ENCODE data around the gene SPRED3. TPM values are rescaled to one million over a fixed set of nuclear protein-coding genes. Genes with fewer than 3 reads are reported as not detected.

Gene SPRED3
- total and polyA plus RNA-seq, 9 of the 15 experiments (the other 6 are each of a cell fraction or from before 2014, with no cell fraction given) = 0.05 to 1.3 (median 0.36) TPM

DNA sequence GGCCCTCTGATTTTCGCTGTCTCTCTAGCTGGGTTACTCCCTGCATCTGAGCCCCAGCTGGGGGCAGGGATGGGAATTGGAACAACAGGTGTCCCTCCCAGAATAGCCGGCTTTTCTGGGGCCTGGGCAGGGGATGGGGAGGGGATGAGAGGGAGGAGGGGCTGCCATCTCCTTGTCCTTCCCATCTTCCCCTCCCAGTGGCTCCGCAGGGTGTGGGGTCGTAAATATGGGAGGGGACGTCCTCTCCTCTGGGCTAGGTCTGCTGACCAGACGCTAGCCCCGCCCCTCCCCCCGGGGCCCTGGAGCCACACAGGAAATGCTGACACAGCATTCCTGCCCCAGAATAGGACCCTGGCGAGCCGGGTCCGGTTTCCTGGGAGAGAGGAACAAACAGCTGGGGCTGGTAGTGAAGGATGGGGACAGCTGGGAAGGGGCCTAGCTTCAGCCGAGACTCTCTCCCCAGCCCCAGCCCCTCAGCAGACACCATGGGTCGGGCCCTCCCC, 46.1 kb downstream of the SPRED3 start (continued):
- TF ChIP-seq, protein P1, sequence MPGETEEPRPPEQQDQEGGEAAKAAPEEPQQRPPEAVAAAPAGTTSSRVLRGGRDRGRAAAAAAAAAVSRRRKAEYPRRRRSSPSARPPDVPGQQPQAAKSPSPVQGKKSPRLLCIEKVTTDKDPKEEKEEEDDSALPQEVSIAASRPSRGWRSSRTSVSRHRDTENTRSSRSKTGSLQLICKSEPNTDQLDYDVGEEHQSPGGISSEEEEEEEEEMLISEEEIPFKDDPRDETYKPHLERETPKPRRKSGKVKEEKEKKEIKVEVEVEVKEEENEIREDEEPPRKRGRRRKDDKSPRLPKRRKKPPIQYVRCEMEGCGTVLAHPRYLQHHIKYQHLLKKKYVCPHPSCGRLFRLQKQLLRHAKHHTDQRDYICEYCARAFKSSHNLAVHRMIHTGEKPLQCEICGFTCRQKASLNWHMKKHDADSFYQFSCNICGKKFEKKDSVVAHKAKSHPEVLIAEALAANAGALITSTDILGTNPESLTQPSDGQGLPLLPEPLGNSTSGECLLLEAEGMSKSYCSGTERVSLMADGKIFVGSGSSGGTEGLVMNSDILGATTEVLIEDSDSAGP (CRISPR knock-in tag; IDR thresholded peaks at IDR 0.05) = no peak
- TF ChIP-seq ZNF75A (CRISPR knock-in tag; IDR thresholded peaks at IDR 0.05) = no peak
- TF ChIP-seq ZNF699 (CRISPR knock-in tag; IDR thresholded peaks at IDR 0.05; ENCODE audit: insufficient replicate concordance) = no peak
- TF ChIP-seq NFE2L1 (tag; IDR thresholded peaks at IDR 0.05; ENCODE audit: borderline replicate concordance, low read depth) = no peak
- TF ChIP-seq SMARCA4 (IDR thresholded peaks at IDR 0.05) = 0 out of 2 replicates have a peak, but pooled peaks have one; percentile 25
- TF ChIP-seq, protein P2, sequence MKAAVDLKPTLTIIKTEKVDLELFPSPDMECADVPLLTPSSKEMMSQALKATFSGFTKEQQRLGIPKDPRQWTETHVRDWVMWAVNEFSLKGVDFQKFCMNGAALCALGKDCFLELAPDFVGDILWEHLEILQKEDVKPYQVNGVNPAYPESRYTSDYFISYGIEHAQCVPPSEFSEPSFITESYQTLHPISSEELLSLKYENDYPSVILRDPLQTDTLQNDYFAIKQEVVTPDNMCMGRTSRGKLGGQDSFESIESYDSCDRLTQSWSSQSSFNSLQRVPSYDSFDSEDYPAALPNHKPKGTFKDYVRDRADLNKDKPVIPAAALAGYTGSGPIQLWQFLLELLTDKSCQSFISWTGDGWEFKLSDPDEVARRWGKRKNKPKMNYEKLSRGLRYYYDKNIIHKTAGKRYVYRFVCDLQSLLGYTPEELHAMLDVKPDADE (conservative IDR thresholded peaks at IDR 0.05; ENCODE audit: control insufficient read depth, low read depth, low read length) = peak; percentile 42; the same call in 1 of the 2 replicates
- no peak for TF ChIP-seq RBM25 (IDR thresholded peaks at IDR 0.05; ENCODE audit: low read depth, low read length, severe bottlenecking)
- TF ChIP-seq ZNF77 (CRISPR knock-in tag; IDR thresholded peaks at IDR 0.05) = no peak
- TF ChIP-seq, protein P3, sequence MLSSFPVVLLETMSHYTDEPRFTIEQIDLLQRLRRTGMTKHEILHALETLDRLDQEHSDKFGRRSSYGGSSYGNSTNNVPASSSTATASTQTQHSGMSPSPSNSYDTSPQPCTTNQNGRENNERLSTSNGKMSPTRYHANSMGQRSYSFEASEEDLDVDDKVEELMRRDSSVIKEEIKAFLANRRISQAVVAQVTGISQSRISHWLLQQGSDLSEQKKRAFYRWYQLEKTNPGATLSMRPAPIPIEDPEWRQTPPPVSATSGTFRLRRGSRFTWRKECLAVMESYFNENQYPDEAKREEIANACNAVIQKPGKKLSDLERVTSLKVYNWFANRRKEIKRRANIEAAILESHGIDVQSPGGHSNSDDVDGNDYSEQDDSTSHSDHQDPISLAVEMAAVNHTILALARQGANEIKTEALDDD (IDR thresholded peaks at IDR 0.05) = no peak
- TF ChIP-seq PHF8 (IDR thresholded peaks at IDR 0.05; ENCODE audit: borderline replicate concordance, low read length) = peak; percentile 19; the same call in 1 of the 2 replicates
- TF ChIP-seq, protein P4, sequence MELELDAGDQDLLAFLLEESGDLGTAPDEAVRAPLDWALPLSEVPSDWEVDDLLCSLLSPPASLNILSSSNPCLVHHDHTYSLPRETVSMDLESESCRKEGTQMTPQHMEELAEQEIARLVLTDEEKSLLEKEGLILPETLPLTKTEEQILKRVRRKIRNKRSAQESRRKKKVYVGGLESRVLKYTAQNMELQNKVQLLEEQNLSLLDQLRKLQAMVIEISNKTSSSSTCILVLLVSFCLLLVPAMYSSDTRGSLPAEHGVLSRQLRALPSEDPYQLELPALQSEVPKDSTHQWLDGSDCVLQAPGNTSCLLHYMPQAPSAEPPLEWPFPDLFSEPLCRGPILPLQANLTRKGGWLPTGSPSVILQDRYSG (tag; conservative IDR thresholded peaks at IDR 0.05; ENCODE audit: low read depth) = no peak
- TF ChIP-seq NFIC (IDR thresholded peaks at IDR 0.05) = no peak
- TF ChIP-seq SMARCC2 (IDR thresholded peaks at IDR 0.05; ENCODE audit: low read depth) = no peak
- no peak for TF ChIP-seq TBP (optimal IDR thresholded peaks at IDR 0.05; ENCODE audit: low read depth, low read length)
- no peak for TF ChIP-seq CXXC5 (CRISPR knock-in tag; IDR thresholded peaks at IDR 0.05)
- TF ChIP-seq, protein P5, sequence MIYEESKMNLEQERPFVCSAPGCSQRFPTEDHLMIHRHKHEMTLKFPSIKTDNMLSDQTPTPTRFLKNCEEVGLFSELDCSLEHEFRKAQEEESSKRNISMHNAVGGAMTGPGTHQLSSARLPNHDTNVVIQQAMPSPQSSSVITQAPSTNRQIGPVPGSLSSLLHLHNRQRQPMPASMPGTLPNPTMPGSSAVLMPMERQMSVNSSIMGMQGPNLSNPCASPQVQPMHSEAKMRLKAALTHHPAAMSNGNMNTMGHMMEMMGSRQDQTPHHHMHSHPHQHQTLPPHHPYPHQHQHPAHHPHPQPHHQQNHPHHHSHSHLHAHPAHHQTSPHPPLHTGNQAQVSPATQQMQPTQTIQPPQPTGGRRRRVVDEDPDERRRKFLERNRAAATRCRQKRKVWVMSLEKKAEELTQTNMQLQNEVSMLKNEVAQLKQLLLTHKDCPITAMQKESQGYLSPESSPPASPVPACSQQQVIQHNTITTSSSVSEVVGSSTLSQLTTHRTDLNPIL (CRISPR knock-in tag; IDR thresholded peaks at IDR 0.05) = no peak
- 0 out of 2 replicates have a peak, but pooled peaks have one; percentile 43 for TF ChIP-seq MTA3 (IDR thresholded peaks at IDR 0.05; ENCODE audit: borderline replicate concordance)
- no peak for TF ChIP-seq SLC30A9 (CRISPR knock-in tag; IDR thresholded peaks at IDR 0.05)
- TF ChIP-seq, protein P6, sequence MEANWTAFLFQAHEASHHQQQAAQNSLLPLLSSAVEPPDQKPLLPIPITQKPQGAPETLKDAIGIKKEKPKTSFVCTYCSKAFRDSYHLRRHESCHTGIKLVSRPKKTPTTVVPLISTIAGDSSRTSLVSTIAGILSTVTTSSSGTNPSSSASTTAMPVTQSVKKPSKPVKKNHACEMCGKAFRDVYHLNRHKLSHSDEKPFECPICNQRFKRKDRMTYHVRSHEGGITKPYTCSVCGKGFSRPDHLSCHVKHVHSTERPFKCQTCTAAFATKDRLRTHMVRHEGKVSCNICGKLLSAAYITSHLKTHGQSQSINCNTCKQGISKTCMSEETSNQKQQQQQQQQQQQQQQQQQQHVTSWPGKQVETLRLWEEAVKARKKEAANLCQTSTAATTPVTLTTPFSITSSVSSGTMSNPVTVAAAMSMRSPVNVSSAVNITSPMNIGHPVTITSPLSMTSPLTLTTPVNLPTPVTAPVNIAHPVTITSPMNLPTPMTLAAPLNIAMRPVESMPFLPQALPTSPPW (CRISPR knock-in tag; IDR thresholded peaks at IDR 0.05) = peak; percentile 40; the same call in 1 of the 2 replicates
- no peak for TF ChIP-seq TCF7L2 (IDR thresholded peaks at IDR 0.05; ENCODE audit: low read depth, low read length)
